Tibial nerve (tissue), 3 donors: ENCODE data around the gene LRP8.

ENCODE experiments used
- POLR2A ChIP-seq, 2 donors: fragments of 450-650 bp; IDR thresholded peaks; one replicate each; pipeline ENCODE4 v1.6.1; 2017; ENCODE audit warnings: antibody characterized with exemption in 2 of 2, mild to moderate bottlenecking in 2 of 2, moderate library complexity in 2 of 2
- TF ChIP-seq, protein P1 (sequence below), 5 experiments: fragments of 200-600 bp in 3 of 5; fragments of 450-650 bp in 2 of 5; sonication (generic) in 3 of 5; IDR thresholded peaks; one replicate each; pipeline ENCODE4 v1.5.1; 2016 to 2019; ENCODE audit warnings: antibody characterized with exemption in 5 of 5, mild to moderate bottlenecking in 3 of 5, moderate library complexity in 2 of 5

DNA sequence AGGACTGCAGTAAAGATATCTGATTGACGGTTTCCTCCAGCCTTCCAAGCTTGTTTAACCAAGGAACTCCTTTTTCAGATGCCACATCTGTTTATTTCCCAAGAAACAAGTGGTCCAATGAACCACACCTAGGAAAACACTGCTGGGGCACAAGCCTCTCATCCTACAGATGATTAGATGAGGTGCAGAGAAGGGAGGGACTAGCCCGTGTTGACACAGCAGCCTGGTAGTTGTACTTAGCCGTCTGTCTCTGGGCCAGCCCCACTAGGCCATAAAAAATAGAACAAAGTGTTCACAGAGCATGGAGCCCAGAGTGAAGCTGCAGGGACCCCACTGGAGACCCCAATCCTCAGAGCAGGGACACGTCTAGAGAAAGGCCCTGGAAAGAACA, 32.1 kb downstream of the LRP8 start:
- TF ChIP-seq, protein P1, sequence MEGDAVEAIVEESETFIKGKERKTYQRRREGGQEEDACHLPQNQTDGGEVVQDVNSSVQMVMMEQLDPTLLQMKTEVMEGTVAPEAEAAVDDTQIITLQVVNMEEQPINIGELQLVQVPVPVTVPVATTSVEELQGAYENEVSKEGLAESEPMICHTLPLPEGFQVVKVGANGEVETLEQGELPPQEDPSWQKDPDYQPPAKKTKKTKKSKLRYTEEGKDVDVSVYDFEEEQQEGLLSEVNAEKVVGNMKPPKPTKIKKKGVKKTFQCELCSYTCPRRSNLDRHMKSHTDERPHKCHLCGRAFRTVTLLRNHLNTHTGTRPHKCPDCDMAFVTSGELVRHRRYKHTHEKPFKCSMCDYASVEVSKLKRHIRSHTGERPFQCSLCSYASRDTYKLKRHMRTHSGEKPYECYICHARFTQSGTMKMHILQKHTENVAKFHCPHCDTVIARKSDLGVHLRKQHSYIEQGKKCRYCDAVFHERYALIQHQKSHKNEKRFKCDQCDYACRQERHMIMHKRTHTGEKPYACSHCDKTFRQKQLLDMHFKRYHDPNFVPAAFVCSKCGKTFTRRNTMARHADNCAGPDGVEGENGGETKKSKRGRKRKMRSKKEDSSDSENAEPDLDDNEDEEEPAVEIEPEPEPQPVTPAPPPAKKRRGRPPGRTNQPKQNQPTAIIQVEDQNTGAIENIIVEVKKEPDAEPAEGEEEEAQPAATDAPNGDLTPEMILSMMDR (IDR thresholded peaks at IDR 0.05) = no peak
- no peak for TF ChIP-seq POLR2A (IDR thresholded peaks at IDR 0.05)
